GM19395 (cell line): Measurements from ENCODE around the gene SMCO2.

Experiments
- ATAC-seq: cut with Tn5 transposase; IDR thresholded peaks from one replicate; pipeline ENCODE4 v1.9.1; 2021; ENCODE audit warnings: mild to moderate bottlenecking, moderate library complexity; ENCODE audit not compliant: unreplicated experiment

The SMCO2 gene

DNA sequence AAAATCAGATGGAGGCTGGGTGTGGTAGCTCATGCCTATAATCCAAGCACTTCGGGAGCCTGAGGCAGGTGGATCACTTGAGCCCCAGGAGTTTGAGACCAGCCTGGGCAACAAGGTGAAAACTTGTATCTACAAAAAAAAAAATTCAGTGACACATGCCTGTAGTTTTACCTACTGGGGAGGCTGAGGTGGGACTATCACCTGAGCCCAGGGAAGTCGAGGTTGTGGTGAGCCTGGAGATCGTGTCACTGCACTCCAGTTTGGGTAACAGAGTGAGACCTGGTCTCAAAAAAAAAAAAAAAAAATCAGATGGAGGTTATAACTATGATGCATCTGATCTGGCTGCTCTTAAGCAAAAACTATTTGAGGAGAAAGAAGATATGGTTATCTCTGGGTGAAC lies 50.9 kb downstream of the SMCO2 start:
- no peak for ATAC-seq

DNA sequence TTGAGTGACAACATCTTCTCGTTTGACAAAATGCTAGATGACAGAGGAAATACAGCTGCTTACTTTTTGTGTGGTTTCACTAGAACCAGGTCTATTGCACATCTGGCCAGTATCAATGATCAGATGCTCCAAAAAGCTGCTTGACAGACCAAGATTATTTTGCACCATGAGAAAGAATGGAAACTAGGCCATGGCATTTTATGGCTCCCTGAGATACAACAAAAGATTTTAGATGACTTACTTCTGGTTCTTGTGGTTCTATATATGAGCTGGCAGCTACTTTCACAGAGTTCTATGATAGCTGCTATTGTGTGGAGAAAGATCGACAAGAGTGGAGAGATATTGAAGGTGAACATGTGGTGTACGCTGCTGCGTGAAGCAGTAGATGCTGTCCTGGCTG lies 51.6 kb downstream of the SMCO2 start:
- peak; percentile 73 for ATAC-seq

DNA sequence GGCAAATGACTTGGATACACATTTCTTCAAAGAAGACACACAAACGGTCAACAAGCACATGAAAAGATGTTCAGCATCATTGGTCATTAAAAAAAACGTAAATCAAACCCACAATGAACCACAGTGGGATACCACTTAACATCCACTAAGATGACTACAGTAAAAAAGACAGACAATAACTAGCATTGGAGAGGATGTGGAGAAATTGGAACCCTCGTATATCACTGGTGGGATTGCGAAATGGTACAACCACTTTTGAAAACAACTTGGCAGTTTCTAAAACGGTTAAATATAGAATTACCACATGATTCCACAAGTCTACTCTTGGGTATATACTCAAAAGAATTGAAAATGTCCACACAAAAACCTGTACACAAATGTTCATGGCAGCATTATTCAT lies 52.2 kb downstream of the SMCO2 start:
- ATAC-seq, result no peak

DNA sequence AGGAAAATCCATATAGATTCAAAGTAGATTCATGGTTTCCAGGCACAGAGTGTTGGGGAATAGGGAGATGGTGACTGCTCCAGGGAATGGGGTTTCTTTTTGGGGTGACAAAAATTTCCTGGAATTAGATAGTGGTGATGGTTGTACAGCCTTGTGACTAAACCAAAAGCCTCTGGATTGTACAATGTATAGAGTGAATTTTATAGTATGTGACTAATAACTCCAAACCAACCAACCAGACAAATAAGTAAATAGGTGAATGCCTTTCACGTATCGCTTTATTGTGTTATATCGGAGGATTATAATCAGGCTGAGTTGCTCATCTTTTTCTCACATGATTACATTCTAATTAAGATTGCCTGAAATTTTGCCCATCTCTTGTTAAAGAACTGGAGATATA lies 52.8 kb downstream of the SMCO2 start:
- no peak for ATAC-seq

DNA sequence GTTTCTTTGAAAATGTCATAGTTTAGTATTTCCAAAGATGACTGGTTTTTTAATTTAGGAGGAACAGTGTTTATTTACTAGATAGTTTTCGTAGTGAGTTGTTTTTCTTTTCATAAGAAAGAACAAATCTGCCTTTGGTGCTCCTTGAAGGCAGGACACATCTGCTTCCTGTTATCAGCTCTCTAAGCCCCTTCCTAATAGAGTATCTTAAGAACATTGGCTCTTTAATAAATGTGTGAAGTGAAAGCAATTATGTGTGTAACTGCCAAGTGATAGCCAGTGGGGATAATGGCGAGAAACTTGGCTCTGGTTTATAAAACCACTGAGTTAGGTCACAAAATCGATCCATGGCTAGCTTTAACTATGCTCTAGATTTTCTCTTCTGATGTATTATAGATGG lies 54.0 kb downstream of the SMCO2 start:
- no peak for ATAC-seq

DNA sequence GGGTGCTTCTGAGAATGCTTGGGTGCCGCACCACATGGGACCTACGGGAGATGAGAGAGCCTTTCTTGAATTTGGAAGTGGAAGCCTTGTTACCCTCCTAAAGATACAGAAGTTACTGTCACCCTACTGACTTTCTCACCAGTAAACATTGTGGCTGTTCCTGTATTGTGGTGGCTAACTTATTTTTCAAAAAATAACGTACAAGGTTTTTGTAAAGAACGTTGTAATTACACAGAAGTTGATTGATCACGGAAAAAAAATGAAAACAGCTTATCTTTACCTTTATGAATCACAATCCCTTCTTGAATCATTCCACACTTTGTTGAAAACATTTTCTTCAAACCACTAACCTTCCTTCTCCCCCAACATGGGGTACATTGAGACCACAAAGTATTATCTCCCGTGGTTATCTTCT lies 55.5 kb downstream of the SMCO2 start:
- no peak for ATAC-seq

DNA sequence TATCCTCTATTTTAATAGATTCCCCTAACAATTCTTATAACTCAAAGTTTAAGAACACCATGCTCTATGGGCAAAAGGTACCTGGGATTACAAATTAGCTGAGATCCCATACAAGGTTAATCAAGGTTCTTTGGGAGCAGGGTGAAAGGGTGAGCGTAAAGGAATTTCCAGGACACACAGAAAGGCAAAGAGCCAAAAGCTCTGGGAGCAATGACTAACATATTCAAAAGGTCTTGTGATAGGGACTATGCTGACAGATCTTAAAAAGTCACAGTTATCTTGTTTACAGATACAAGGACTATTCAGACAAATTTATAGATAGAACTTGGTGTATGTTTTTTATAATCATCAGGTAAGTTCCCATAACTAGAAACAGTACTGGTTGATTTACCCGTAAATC lies 58.0 kb downstream of the SMCO2 start:
- ATAC-seq, result no peak

DNA sequence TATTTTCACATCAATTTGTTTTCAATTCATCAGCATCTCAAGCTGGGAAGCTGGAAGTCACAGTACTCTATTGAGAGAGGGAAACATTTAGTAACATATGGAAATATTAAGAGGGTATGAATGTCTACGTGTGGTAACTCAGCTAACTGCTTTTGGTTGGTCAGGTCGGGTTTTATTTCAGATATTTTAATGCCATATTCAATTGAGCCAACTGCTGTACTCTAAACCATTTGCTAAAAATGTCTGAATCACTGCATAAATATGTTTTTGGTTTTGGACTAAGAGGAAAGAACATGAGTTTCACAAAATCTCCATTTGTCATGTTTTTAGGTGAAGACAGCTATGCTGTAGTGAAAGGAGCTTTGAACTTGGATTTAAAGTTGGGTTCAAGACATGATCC lies 58.6 kb downstream of the SMCO2 start:
- no peak for ATAC-seq

DNA sequence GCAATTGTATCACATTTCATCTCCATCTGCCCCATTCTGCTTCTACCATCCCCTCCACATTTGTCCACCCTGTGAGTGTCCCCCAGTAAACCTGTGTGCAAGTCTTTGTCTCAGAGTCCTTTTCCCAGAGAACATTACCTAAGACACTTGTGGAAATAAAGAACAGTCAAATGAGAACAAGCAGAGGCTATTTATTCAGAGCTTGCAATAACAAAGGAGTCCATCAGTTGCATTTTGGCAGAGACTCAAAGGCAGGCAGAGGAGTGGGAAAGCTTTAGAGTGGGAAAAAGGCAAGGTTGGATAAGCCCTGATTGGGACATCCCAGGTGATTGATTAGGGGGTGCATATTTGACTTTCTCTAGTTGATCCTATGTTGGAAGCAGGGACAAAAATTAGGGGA lies 59.2 kb downstream of the SMCO2 start:
- ATAC-seq, result no peak

DNA sequence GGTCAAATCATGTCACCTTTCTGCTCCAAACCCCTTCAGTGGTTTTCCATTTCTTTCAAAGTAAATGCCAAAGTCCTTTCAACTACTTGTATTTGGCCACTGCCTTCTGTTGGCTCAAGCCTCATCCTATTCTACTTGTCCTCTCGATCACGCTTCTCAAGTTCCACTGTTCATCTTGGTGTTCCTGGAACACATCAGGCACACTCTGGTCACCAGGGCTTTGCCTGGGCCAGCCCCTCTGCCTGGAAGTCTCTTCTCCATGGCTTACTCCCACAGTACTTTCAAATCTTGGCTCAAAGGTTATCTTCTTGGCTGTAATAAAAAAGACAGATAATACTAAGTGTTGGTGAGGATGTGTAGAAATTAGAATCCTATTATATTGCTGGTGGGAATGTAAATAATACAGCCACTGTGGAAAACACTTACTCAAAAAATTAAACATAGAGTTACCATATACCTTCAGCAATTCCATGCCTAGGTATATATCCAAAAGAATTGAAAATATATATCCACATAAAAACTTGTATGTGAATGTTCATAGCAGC lies 60.2 kb downstream of the SMCO2 start:
- no peak for ATAC-seq

DNA sequence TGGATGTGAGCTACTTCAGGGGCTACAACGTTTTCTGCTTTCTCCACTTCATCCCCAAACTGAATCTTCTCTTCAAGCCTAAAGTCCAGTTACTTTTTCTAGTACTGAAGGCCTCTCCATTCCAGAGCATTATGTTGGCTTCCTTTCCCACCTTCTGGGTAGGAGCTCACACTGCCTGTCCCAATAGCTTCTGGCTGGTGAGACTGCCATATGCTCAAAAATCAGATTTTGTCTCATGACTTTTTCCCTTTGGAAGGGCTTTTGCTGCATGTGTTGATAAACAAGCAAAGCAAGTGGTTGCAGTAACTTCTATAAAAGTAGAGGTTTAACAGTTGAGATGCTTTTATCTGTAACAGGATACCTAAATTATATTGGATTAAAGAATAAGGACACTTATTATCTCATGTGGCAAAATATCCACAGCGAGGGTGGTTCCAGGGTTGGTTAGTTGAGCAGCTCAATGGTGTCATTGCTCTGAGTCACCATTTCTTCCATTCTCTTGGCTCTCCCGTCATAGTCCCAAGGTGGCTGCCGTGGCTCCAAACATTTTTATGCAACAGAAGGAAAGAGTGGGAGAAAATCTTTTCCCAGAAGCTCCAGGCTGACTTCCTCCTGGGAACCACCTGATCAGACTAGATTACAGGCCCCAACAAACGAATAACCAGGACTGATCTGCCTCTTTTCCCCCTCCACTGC lies 62.3 kb downstream of the SMCO2 start:
- no peak for ATAC-seq

DNA sequence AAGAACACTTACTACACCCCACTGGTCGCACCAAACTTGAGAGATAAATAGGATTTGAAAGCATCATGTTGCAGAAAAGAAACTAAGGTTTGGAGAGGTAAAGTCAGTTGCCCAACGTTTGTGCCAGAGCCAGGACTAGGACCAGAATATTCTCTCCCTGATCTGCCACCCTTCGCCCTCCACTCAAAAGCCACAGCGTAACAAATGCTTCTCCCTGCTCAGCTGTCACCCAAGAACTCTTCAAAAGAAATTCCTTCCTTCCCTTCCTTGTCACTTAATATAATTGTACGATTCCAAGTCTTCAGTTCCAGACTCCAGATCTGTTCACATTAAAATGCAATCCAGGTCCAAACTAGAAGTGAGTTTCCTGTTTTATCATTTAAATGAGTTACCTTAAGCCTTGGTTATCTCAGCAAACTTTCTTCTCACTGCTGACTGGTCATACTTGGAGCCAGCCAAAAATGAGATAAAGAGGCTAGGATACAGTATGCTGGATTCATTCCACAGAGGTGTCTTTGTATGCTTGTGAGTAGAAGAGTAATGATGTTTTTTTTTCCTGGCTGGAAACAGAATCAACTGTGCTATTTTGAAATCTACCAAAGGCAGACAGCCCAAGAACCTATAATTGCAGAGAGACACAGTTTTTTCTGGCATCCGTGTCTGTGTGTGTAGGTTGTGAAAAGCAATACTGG lies 64.6 kb downstream of the SMCO2 start:
- ATAC-seq, result no peak

DNA sequence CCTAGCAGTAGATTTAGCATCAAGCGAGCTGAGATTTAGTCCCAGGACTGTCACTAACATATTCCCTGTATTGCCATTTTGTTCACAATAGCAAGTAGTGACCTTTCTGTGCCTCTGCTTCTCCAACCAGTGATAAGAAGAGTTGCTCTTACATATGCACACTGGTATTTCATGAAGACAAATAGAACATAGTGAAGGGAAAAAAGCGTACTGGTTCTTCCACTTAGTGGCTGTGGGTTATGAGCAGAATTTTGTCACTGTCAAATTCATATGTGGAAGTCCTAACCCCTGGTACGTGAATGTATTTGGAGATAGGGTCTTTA lies 65.1 kb downstream of the SMCO2 start:
- ATAC-seq, result no peak

DNA sequence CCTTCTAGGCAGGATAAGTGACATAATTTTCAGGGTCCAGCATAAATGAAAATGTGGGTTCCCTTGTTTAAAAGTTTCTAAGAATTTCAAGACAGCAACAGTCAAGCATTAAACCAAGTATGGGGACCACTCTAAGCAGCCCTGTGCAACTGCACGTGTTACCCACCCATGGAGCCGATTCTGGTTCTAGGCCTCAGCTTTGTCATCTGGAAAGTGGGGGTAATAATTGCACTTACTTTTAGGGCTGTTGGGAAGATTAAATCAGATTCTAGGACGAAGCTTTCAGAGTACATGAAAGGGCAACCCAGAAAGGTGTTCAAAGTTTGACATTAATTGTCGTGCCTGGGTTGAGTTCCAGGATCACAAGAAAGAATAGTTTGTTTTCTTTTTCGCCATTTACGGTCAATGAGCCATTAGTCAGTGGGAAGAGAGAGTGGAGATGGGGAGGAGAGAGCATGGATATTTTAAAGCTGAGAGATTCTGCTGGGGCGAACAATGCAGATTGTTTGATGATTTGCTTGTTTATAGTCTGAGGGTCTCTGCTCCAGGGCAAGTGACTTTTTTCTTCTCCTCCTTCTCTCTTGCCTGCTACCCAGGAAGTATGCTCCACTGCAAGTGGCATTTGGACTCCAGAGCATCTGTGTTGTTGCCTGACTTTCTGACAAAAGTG lies 66.8 kb downstream of the SMCO2 start:
- ATAC-seq, result no peak

DNA sequence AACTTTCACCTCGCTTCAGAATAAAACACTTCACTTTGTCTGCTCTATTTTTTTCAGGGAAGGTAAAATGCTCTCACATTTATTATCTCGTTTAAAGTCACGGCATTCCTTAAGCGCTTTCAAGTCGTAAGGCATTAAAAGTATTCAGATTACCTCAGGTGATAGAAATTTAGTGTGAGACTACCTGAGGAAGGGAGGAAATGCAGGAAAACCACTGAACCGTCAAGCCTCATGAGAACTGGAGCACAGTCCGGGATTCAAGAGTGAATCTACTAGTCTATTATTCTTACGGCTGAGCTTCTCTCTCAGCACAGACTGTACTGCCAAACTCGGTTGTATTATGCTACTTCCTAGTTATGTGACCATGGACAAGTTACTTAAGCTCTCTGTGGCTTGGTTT lies 69.1 kb downstream of the SMCO2 start:
- ATAC-seq, result no peak

DNA sequence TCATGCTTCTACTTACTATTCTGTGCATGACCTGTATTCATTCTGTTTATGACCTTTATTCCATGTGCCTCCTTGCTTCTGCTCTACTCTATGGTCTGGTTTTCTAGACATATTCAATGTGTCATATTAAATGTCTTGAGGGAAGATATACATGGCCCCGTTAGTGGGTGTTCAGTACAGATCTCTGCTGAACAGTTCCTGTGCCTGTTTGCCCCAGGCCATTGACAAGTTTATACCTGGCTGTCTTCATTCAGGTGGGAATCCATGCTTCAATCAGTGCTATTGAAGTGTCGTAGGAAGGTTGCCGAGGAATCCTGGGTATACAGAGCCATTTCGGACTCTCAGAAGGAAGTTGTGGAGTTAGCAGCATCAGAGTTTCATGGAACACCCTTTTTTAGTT lies 70.1 kb downstream of the SMCO2 start:
- no peak for ATAC-seq

DNA sequence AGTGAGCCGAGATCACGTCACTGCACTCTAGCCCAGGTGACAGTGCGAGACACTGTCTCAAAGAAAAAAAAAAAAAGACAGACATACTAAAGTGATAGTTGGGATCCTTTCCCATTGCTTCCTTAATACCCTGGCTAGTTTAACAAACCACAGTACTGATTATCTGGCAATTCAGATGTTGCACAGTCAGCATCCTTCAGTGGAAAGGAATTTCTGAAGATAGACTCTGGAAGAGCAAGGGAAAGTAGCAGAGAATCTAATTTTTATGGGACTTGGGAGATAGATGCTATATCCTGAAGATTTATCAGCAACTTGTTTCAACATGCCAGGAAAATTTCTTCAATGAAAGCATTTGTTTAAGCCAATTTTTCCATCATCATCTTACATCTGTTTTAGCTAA lies 71.0 kb downstream of the SMCO2 start:
- no peak for ATAC-seq

DNA sequence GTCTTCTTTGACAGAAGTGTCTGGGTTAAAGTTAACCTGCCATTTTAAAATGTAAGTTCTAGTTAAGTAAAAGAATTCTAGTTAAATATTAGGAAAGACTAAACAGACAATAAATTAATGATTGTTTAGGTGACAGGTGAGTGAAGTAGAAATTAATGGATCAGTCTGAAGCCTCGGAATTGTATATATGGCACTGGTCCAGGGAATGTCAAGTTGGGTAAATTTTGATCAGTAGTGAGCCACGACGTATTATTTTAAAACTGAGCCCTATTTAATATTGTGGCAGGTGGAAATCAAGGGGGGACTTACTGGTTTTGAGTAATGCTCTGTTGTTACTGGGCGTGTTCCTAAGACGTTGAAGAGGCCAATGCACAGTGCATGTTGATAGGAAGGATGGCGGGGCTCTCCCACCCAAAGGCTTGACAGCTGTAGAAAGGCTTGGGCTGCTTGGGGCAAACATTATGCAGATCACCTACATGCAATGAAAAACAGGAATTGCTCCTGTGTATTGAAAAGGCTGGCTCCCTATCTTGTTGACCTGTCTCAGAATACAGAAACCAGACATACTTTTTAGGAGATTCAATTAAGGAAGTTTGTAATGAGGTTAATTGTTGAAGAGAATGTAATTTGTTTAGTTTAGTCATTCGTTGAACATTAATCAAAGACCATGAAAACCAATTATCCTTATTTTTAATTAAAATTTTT lies 71.6 kb downstream of the SMCO2 start:
- no peak for ATAC-seq

DNA sequence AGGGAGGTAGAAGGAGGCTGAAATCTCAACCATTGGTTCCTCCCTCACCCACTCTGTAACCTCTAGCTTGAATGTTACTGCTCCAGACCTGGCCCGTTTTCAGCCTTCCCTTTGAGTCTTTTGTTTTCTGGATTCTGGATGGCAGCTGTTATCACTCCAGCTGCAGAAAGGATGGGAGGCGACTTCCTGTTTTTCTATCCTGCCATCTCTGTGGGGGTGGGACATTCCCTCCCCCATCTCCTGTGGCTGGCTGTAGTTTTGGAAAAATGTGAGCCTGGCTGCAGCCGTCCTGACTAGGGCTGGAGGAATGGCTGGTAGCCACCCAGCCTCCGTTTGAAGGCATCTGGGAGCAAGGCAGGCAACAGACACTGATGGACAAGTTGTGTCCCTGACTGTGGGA lies 74.5 kb downstream of the SMCO2 start:
- ATAC-seq, result no peak

DNA sequence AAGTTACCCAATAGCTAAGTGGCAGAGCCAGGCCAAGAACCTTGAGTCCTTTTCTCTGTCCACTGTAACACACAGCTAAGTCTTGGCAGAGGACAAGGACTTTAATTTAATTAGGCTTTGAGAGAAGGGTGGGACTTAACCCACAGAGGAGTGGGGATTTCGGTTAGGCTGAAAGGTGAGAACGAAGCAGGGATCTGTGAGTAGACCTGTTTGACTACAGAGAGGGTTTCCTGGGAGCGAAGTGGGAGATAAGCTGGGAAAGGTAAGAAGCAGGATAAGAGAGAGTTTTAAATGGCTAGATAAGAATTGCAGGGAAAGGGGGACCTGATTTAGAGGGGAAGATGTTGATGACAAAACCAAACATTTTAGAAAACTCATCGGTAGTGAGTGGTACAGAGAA lies 75.4 kb downstream of the SMCO2 start:
- no peak for ATAC-seq

DNA sequence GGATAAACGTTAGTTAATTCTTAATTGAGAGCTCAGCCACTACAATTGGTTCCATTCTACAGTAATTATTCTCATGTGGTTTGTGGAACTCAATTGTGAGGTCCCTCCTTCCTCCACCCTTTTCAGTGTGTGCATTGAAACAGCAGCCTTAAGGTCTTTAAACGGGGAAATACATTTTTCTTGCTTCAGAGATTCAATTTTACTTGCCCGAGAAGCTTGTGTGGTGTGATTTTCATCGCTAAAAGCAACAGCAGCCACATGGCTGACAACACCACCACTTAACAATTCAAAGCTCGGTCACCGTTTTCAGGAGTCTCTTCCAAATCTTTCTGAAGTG lies 76.7 kb downstream of the SMCO2 start:
- ATAC-seq, result peak; percentile 22
